Activated CD4-positive, alpha-beta T cell treated with anti-CD3 and anti-CD28 coated beads, Interleukin-2, amount 50 U/mL, for 16 hours (primary cell): Measurements from ENCODE around the gene NPL.

Experiments used
- DNase-seq: peaks from one replicate; pipeline ENCODE4 v3.0.0-alpha.2; 2020

Gene NPL

GRCh38 chr1:182789138-182790076 lies at the start of gene NPL:
TSS of gene NPL (plus strand) at chr1:182789773. CDS start at chr1:182794372, 4,599 bp downstream.
- peak; percentile 88 for DNase-seq

GRCh38 chr1:182740120-182740519 lies 49.5 kb upstream of the NPL start:
- no peak for DNase-seq

GRCh38 chr1:182742780-182743179 lies 46.8 kb upstream of the NPL start:
- no peak for DNase-seq

- DNase-seq = no peak
Observed at GRCh38 chr1:182752077-182752988, 37.2 kb upstream of the NPL start.

- DNase-seq = no peak
Observed at GRCh38 chr1:182754087-182754486, 35.5 kb upstream of the NPL start.

- no peak for DNase-seq
Observed at GRCh38 chr1:182754543-182755314, 34.8 kb upstream of the NPL start.

GRCh38 chr1:182755632-182756031 lies 33.9 kb upstream of the NPL start:
- DNase-seq = no peak

GRCh38 chr1:182756423-182756822 lies 33.1 kb upstream of the NPL start:
- no peak for DNase-seq

- no peak for DNase-seq
Observed at GRCh38 chr1:182761396-182762395, 27.9 kb upstream of the NPL start.

- DNase-seq = no peak
Observed at GRCh38 chr1:182762536-182762935, 27.0 kb upstream of the NPL start.

GRCh38 chr1:182764029-182764727 lies 25.4 kb upstream of the NPL start:
- no peak for DNase-seq

- no peak for DNase-seq
Observed at GRCh38 chr1:182765391-182765790, 24.2 kb upstream of the NPL start.

- no peak for DNase-seq
Observed at GRCh38 chr1:182766050-182766449, 23.5 kb upstream of the NPL start.

GRCh38 chr1:182766881-182767645 lies 22.5 kb upstream of the NPL start:
- no peak for DNase-seq

- no peak for DNase-seq
Observed at GRCh38 chr1:182768963-182769362, 20.6 kb upstream of the NPL start.

GRCh38 chr1:182770232-182770631 lies 19.3 kb upstream of the NPL start:
- no peak for DNase-seq

GRCh38 chr1:182771187-182771984 lies 18.2 kb upstream of the NPL start:
- DNase-seq = no peak

- DNase-seq = no peak
Observed at GRCh38 chr1:182777386-182777785, 12.2 kb upstream of the NPL start.

- no peak for DNase-seq
Observed at GRCh38 chr1:182778862-182779261, 10.7 kb upstream of the NPL start.
